HG03066 (cell line): Measurements from ENCODE around the gene NUDT9.
"Not testable (repeated sequence)": the region's sequence is repeated elsewhere in the genome, so short reads cannot be mapped to it uniquely, and the experiment has no call there.

Experiments used
- ATAC-seq: cut with Tn5 transposase; IDR thresholded peaks from one replicate; pipeline ENCODE4 v1.9.1; 2021; ENCODE audit warnings: low read depth; ENCODE audit not compliant: unreplicated experiment

Gene NUDT9, protein sequence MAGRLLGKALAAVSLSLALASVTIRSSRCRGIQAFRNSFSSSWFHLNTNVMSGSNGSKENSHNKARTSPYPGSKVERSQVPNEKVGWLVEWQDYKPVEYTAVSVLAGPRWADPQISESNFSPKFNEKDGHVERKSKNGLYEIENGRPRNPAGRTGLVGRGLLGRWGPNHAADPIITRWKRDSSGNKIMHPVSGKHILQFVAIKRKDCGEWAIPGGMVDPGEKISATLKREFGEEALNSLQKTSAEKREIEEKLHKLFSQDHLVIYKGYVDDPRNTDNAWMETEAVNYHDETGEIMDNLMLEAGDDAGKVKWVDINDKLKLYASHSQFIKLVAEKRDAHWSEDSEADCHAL

DNA sequence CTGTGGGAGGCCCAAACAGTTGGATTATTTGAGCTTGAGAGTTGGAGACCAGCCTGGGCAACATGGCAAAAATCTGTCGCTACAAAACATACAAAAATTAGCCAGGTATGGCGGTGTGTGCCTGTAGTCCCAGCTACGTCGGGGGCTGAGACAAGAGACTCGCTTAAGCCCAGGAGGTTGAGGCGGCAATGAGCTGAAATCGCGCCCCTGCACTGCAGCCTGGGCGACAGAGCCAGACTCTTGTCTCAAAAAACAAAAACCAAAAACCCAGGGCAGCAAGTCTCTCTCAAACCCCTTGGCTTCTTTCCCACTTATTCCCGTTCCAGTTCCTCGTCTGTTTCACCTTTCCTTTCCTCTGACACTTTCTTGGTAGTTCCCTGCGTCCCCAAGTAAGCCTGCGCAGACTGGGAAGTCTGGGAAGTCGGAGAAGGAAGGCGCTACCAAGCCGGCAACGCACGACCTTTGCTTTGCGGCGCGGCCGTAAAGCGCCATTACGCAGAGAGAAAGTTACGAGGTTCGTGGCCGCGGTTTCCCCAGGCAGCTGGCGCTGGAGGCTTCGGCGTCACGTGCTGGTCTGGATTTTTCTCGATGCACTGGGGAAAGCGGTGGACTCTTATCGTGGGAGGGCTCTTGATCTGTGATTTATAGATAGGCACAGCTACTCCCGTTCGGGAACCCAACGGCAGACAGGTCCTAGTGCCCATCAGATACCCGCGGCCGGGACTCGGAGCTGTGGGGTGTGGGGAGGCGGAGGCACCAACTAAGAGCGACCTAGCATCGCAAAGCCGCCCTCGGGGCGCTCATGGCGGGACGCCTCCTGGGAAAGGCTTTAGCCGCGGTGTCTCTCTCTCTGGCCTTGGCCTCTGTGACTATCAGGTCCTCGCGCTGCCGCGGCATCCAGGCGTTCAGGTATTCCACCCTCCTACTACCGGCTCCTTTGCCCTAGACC, at the start of gene NUDT9:
NUDT9 (plus strand) TSS at position 470 of the 949 bp plus-strand sequence; CDS start at position 803, 333 bp downstream.
- peak; percentile 78 for ATAC-seq

DNA sequence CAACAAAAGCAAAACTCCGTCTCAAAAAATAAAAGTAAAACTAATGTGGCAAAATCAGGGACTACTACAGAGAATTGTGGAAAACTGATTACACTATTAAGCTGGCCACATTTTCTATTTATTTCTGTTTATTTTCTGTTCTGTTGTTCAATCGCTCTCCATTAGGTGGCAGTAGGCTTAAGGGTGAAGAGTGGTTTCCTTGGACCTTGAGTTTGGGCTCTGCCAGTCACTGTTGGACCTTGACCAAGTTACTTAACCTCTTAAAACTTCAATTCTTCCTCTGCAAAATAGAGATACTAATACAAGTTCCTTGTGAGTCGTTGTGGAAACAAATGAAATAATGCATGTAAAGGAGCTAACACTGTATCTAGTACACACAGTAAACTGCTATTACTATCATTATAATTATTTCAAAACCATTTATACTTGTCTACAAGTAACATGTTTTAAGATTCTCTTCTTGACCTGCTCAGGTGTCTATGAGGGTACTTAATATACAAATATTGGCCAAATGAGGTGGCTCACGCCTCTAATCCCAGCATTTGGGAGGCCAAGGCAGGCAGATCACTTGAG, 46.6 kb upstream of the NUDT9 start:
- no peak for ATAC-seq

DNA sequence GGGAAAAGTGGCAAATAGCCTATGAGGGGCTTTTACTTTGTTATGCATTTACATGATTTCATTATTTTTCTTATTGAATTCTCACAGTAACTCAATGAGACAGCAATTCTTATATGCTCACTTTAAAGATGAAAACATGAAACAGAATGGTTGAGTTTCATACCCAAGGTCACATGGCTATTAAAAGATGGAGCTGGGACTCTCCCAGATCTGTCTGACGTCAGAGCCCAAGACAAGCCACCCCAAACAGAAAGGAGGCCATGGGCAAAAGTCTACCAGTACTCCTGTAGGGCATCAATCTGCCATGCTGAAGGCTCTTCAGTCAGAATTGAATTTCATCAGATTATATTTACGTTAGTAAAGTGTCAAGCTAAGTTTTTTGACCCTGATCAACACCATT, 44.6 kb upstream of the NUDT9 start:
- no peak for ATAC-seq

DNA sequence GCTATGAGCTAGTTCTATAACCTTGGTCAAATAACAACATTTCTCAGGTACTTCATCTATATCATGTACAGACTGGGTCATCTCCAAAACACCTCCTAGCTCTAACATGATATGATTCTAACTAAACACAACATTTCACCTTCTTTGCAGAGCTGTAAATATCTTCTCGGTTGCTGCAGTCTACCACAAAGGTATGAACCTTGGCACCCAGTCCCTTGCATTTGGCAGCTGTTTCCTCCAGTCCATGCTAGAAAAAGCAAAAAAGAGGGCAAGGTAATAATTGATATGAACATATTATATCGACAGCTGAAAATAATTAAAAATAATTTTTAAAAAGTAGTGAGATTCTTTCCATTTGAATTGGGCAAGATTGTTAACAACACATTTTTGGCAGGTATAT, 40.3 kb upstream of the NUDT9 start:
- no peak for ATAC-seq

DNA sequence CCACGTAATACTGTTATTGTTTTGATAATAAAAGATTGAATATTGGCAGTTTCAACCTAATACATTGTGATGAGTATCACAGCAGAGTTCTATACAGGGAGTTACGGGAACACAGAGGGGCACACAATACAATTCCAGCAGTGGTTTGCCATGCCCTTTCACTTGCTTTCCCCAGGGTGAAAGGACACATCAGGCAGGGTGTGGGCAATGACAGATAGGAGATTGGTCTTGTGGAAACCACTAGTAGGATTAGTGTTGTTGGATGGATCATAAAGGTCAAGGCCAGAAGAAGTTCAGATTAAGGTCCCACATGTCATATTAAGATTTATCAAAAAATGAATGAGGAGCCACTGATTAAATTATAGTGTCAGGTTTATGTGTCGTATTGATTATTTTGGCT, 39.4 kb upstream of the NUDT9 start:
- ATAC-seq = no peak

DNA sequence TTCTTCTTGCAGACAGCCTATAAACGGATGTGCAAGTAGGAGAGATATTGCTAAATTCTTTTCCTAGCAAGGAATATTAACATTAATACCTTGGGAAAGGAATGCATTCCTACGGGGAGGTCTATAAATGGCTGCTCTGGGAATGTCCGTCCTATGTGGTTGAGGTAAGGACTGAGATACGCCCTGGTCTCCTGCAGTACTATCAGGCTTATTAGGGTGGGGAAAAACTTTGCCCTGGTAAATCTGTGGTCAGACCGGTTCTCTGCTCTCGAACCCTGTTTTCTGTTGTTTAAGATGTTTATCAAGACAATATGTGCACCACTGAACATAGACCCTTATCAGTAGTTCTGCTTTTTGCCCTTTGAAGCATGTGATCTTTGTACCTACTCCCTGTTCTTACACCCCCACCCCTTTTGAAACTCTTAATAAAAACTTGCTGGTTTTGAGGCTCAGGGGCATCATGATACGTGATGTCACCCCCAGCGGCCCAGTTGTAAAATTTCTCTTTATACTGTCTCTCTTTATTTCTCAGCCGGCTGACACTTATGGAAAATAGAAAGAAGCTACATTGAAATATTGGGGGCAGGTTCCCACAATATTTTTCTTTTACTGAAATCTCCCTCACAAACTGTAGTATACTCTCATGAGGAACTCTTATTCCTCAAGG, 37.8 kb upstream of the NUDT9 start:
- ATAC-seq = not testable (repeated sequence)

DNA sequence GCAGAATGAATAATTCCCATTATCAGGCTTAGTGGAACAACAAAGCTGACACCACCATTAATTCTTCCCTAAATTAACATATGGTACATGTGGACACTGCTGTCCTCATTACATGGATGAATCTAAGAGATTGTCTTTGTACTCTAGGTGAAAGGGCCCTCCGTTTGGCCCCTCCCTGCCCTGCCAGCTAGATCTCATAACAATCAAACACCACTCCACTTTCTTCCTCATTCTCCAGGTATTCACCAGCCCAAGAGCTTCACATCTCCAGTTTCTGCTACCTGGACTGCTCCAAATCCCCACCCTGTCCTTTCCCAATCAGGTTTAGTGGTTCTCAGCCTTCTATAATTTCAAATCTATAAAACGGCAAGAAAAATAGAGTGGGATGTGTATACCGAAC, 35.1 kb upstream of the NUDT9 start:
- ATAC-seq = no peak

DNA sequence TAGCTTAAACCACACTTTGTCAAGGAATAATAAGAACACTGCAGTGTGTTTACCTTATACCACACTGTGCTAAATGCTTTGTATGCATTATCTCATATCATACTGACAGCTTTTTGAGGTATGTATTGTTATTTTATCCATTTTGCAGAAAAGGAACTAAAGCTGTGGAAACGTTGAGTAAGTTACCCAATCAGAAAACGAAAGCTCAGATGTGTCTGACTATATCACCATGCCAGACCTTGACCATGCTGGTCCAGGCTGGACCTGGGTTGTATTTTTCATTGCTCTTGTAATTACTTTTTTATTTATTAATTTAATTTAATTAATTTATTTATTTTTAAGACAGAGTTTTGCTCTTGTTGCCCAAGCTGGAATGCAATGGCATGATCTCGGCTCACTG, 33.5 kb upstream of the NUDT9 start:
- ATAC-seq = no peak

DNA sequence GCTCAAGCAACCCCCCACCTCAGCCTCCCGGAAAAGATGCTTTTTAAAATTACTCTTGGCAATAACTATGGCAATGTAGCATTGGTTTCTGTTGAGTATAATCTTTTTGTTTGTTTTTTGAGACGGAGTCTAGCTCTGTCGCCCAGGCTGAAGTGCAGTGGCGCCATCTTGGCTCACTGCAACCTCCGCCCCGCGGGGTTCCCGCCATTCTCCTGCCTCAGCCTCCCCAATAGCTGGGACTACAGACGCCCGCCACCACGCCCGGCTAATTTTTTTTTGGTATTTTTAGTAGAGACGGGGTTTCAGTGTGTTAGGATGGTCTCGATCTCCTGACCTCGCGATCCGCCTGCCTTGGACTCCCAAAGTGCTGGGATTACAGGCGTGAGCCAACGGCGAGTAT, 32.3 kb upstream of the NUDT9 start:
- not testable (repeated sequence) for ATAC-seq

DNA sequence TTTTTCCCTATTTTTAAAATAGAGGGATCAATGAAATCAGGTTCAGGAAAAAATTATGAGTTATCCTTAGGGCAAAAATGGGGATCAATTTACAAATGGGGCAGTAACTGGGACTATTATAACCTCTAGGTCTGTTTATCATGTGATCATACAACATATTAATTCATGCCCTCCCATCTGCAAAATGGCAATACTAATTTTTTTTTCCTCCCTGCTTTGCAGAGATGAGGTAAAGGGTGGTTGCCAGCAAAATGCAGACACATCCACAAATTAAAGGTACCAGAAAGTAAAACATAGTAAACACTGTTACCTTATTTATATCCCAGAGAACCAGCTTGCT, 31.9 kb upstream of the NUDT9 start:
- ATAC-seq = peak; percentile 5

DNA sequence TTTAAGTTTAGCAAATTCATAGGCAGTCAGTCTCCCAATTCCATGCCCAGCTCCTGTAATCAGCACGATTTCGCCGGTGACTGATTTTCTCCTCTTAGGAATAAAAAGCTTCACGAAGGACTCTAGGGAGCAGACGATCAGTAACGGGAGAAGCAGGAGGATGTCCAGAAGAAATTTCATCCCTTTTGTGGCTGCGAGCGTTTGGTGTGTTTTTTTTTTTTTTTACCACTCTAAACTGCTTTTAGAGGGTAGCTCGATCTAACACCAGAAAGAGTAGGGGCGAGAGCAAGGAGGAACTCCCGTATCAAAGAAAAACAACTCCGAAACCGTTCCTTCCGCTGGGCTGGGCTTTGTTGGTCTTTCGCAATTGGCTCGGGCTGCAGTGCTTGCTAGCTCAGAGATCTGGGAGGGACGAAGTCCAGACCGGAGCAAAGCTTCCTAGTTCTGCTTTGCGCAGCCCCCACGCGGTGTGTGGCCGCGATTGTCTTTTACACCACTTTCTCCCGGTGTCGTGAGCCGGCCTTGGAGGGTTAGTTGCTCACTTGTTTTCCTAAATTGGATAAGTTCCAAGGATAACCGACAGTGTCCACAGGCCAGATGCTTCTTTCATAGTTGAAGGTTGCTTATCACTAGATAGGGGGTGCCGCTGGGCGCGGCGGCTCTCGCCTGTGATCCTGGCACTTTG, 31.3 kb upstream of the NUDT9 start, which contains the start of gene HSD17B11:
HSD17B11 (minus strand) TSS at position 298 of the 685 bp plus-strand sequence; CDS start at position 180, 118 bp downstream.
- peak; percentile 98 for ATAC-seq

DNA sequence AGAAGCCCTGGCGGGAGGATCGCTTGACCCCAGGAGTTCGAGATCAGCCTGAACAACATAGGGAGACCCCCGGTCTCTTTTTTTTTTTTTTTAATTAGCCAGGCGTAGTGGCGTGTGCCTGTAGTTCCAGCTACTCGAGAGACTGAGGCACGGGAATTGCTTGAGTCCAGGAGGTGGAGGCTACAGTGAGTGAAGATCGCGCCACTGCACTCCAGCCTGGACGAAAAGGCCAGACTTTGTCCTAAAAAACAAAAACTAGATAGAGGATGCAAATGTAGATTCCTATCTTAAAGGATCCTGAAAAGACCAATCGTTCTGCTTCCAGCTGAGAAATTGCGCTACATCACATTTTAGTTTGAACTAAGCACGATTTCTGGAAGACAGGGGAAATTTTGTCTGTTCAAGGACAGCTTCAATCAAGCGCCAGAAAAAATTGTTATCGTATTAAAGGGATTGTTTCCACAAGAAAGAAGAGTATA, 30.8 kb upstream of the NUDT9 start:
- ATAC-seq = peak; percentile 7

DNA sequence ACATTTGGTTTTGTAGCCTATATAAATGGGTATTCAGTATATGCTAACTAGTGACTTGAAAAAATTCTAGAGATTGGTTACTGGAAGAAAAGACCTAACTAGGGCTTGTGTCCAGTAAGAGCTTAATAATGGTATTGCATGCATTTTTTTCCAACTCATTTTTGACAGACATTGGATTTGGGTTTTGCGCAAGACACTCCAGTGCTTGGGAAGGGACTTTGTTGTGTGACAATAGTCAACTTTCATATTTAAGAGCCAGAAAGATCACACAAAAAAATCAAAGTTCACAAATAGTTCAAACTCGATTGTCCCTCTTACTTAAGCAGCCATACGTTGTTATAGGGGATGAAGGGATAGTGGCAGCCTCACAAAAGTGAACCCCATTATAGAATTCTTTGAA, 30.2 kb upstream of the NUDT9 start:
- ATAC-seq = no peak

DNA sequence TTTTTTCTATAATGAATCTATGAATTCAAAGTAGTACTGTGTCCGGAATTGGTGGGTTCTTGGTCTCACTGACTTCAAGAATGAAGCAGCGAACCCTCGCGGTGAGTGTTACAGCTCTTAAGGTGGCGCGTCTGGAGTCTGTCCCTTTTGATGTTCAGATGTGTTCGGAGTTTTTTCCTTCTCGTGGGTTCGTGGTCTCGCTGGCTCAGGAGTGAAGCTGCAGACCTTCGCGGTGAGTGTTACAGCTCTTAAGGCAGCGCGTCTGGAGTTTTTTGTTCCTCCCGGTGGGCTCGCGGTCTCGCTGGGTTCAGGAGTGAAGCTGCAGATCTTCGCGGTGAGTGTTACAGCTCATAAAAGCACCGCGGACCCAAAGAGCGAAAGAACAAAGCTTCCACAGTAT, 27.3 kb upstream of the NUDT9 start:
- ATAC-seq = not testable (repeated sequence)

DNA sequence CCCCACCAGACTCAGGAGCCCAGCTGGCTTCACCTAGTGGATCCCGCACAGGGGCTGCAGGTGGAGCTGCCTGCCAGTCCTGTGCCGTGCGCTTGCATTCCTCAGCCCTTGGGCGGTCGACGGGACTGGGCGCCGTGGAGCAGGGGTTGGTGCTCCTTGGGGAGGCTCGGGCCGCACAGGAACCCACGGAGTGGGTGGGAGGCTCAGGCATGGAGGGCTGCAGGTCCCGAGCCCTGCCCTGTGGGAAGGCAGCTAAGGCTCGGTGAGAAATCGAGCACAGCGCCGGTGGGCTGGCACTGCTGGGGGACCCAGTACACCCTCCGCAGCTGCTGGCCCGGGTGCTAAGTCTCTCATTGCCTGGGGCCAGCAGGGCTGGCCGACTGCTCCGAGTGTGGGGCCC, 26.5 kb upstream of the NUDT9 start:
- ATAC-seq = not testable (repeated sequence)

DNA sequence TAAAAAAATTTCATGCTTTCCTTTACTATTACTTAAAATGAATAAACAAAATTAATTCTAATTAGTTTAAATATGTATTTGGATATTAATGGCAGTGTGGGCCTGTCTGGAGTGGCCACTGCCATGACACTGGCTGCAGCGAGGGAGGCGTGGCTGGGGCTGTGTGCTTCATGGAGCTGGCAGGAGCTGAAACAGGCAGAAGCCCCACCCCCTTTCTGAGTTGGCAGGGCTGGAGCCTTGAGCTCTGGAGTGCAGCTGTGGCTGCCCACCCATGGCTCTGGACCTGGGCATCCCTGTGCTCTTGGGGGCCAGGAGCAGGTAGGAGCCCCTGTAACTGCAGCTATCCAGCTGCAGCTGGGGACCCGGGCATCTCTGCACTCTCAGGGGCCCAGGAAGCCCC, 23.2 kb upstream of the NUDT9 start:
- no peak for ATAC-seq

DNA sequence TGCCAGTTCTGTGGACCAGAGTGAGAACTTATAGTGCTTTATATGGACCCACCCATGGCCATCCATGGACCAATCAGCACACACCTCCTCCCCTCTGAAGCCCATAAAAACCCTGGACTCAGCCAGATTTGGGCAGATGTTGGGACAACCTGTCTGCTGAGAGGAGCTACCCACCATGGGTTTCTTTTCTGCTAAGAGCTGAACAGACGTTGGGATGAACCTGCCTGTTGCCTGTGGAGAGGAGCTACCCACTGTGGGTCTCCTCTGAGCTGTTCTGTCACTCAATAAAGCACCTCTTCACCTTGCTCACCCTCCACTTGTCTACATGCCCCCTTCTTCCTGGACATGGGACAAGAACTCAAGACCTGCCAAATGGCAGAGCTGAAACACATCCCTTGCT, 22.4 kb upstream of the NUDT9 start:
- no peak for ATAC-seq

DNA sequence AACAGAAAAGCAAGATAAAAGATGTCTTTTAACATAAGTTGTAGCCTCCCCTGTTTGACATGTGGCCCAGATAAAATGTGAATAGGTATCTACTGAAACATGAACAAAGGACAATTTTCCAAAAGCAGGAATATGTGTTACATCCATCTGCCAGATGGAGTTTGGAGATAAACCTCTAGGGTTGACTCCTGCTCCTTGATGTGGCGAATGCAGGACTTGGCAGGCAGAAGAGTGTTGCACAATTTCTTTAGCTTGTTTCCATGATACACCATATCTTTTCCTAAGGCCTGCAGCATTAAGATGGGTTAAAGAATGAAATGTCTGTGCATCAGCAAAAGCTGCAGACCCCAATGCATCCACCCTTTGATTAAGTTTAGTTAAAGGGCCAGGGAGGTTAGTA, 18.6 kb upstream of the NUDT9 start:
- not testable (repeated sequence) for ATAC-seq

DNA sequence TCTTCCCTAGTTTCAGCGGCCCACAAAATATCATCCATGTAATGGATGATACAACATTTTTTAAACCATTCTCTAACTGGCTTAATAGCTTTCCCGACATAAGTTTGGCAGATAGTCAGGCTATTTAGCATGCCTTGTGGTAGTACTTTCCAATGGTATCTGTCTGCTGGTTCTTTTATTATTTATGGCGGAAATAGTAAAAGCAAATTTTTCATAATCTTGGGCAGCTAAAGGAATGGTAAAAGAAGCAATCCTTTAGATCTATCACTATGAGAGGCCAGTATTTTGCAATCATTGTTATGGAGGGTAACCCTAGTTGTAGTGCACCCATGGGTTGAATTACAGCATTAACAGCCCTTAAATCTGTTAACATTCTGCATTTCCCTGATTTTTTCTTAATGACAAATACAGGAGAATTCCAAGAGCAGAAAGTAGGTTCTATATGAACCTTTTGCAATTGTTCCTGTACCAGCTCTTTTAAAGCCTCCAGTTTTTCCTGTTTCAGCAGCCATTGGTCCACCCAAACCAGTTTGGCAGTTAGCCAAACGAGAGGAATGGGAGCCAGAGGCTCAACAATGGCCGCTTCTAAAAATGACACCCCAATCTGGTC, 17.1 kb upstream of the NUDT9 start:
- ATAC-seq = no peak

DNA sequence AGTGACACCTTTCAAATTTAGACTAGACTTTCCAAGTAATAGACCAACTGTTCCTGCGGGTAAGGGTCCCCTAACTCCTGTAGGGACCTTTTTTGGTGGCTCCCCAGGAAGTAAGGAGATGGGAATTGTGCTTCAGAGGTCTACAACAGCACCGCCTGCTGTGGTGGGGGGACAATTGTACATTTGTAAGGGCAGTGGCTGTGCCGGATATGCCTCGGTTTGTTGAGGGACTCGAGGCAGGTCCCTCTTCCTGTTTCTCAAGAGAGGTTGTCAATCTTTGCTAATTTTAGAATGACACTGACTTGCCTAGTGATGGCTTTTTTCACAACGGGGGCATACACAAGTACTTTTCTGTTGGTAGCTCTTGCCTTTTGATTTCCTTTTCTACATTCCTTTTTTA, 15.9 kb upstream of the NUDT9 start:
- ATAC-seq = no peak
